Gastrocnemius medialis (tissue), 4 donors: ENCODE data around the gene SLC10A3.

Experiments used
- CTCF ChIP-seq, 5 experiments: fragments of 450-650 bp in 3 of 5; fragments of 200-600 bp in 2 of 5; sonication (generic) in 2 of 5; IDR thresholded peaks in 4 of 5; conservative IDR thresholded peaks in 1 of 5; 1 replicate in 4 of 5; 2 replicates in 1 of 5; pipeline ENCODE4 v1.5.1; 2016 to 2019; ENCODE audit warnings: antibody characterized with exemption in 5 of 5, mild to moderate bottlenecking in 3 of 5, moderate library complexity in 3 of 5
- POLR2A ChIP-seq, 2 donors: fragments of 450-650 bp; IDR thresholded peaks; one replicate each; pipeline ENCODE4 v1.6.1; 2017; ENCODE audit warnings: antibody characterized with exemption in 2 of 2, mild to moderate bottlenecking in 2 of 2, moderate library complexity in 2 of 2

GRCh38 chrX:154508384-154508745, 17.9 kb upstream of the SLC10A3 start:
- TF ChIP-seq POLR2A (IDR thresholded peaks at IDR 0.05): no peak
- no peak for TF ChIP-seq CTCF (IDR thresholded peaks at IDR 0.05 in 4 of 5, conservative IDR thresholded peaks at IDR 0.05 in 1 of 5)
